ENCODE results near the gene VEPH1. TPM values are rescaled to one million over a fixed set of nuclear protein-coding genes. Genes with fewer than 3 reads are reported as not detected.

The VEPH1 gene
- total RNA-seq, 1 donor: 23.2 TPM

DNA sequence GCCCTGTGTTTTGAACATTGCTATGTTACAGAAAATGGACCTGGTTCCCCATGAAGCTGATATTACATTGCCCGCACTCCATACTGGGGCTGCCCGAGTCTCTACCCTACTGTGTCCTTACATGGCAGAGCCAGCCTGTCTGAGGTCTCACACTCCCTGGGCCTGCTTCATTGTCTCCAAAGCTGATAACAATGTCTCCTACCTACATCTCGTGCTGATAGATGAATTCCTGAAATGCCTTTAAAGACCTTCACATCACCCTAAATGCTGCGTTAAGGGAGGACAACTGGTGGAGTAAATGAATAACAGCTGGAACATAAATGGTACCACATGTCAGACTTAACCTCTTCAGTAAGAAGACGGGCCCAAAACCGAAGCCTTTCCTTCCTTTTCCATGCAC, 129.4 kb downstream of the VEPH1 start:
- Histone ChIP-seq H3K27me3 (ENCODE audit: insufficient read depth, low read length) (no peaks in the 10 kb centered on the region), H3K4me1 (ENCODE audit: insufficient read depth, low read length) (peaks cover 44% of the 10 kb centered on the region), H3K27ac (ENCODE audit: low read depth, low read length) (no peak overlapping the region), H3K36me3 (ENCODE audit: insufficient read depth, low read length) (peaks cover 3% of the 10 kb centered on the region), H3K4me2 (ENCODE audit: insufficient read depth, low read length) (no peak overlapping the region), H3K79me2 (ENCODE audit: insufficient read depth, low read length) (no peaks in the 10 kb centered on the region), H4K20me1 (ENCODE audit: insufficient read depth, low read length) (no peaks in the 10 kb centered on the region), H2AFZ (ENCODE audit: low read length) (no peak overlapping the region), H3K9me3 (ENCODE audit: low read depth, low read length) (no peaks in the 10 kb centered on the region), H3K4me3 (ENCODE audit: insufficient read depth, low read length) (no peak overlapping the region)
- no peak for DNase-seq (ENCODE audit: insufficient read length, low spot score, missing footprints)
- TF ChIP-seq, protein P1, sequence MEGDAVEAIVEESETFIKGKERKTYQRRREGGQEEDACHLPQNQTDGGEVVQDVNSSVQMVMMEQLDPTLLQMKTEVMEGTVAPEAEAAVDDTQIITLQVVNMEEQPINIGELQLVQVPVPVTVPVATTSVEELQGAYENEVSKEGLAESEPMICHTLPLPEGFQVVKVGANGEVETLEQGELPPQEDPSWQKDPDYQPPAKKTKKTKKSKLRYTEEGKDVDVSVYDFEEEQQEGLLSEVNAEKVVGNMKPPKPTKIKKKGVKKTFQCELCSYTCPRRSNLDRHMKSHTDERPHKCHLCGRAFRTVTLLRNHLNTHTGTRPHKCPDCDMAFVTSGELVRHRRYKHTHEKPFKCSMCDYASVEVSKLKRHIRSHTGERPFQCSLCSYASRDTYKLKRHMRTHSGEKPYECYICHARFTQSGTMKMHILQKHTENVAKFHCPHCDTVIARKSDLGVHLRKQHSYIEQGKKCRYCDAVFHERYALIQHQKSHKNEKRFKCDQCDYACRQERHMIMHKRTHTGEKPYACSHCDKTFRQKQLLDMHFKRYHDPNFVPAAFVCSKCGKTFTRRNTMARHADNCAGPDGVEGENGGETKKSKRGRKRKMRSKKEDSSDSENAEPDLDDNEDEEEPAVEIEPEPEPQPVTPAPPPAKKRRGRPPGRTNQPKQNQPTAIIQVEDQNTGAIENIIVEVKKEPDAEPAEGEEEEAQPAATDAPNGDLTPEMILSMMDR (IDR thresholded peaks at IDR 0.05; ENCODE audit: extremely low read depth, low read depth, low read length): no peak

- Histone ChIP-seq H2AFZ (ENCODE audit: low read length) (no peak overlapping the region), H3K79me2 (ENCODE audit: insufficient read depth, low read length) (peaks cover 2% of the 10 kb centered on the region), H3K4me3 (ENCODE audit: insufficient read depth, low read length) (no peak overlapping the region), H3K27ac (ENCODE audit: low read depth, low read length) (no peak overlapping the region), H3K27me3 (ENCODE audit: insufficient read depth, low read length) (no peaks in the 10 kb centered on the region), H3K36me3 (ENCODE audit: insufficient read depth, low read length) (peaks cover 3% of the 10 kb centered on the region), H3K4me2 (ENCODE audit: insufficient read depth, low read length) (peak overlapping the region; percentile 4), H4K20me1 (ENCODE audit: insufficient read depth, low read length) (no peaks in the 10 kb centered on the region), H3K4me1 (ENCODE audit: insufficient read depth, low read length) (peaks cover 33% of the 10 kb centered on the region), H3K9me3 (ENCODE audit: low read depth, low read length) (no peaks in the 10 kb centered on the region)
- TF ChIP-seq, protein P1 (IDR thresholded peaks at IDR 0.05; ENCODE audit: extremely low read depth, low read depth, low read length): no peak
- DNase-seq (ENCODE audit: insufficient read length, low spot score, missing footprints): no peak
Measured at GRCh38 chr3:157370867-157371266, 132.3 kb downstream of the VEPH1 start.

- H3K4me2 ChIP-seq (ENCODE audit: insufficient read depth, low read length): peak overlapping the region; percentile 4
- peaks cover 3% of the 10 kb centered on the region for H3K36me3 ChIP-seq (ENCODE audit: insufficient read depth, low read length)
- H3K9me3 ChIP-seq (ENCODE audit: low read depth, low read length): no peaks in the 10 kb centered on the region
- H3K27me3 ChIP-seq (ENCODE audit: insufficient read depth, low read length): no peaks in the 10 kb centered on the region
- no peaks in the 10 kb centered on the region for H4K20me1 ChIP-seq (ENCODE audit: insufficient read depth, low read length)
- TF ChIP-seq, protein P1 (IDR thresholded peaks at IDR 0.05; ENCODE audit: extremely low read depth, low read depth, low read length): no peak
- H2AFZ ChIP-seq (ENCODE audit: low read length): no peak overlapping the region
- peaks cover 2% of the 10 kb centered on the region for H3K79me2 ChIP-seq (ENCODE audit: insufficient read depth, low read length)
- peak overlapping the region; percentile 27 for H3K27ac ChIP-seq (ENCODE audit: low read depth, low read length)
- H3K4me1 ChIP-seq (ENCODE audit: insufficient read depth, low read length): peaks cover 34% of the 10 kb centered on the region
- no peak for DNase-seq (ENCODE audit: insufficient read length, low spot score, missing footprints)
- H3K4me3 ChIP-seq (ENCODE audit: insufficient read depth, low read length): no peak overlapping the region
Measured at GRCh38 chr3:157369727-157370421, 133.3 kb downstream of the VEPH1 start.

DNA sequence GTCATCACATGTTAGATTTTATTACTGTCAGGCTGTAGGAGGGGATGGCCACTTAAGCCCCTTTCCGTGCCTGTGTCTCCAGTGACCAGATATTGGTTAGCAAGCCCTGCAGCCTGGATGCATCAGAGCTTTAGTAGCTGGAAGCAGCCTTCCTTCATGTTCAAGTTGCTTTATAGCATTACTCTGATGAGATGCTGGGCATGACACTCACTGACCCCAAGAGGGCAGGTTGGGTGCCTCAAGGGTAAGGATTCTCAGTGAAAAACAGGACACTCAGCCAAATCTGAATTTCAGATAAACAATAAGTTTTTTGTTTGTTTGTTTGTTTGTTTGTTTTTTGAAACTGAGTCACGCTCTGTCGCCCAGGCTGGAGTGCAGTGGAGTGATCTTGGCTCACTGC, 135.0 kb downstream of the VEPH1 start:
- no peak for DNase-seq (ENCODE audit: insufficient read length, low spot score, missing footprints)
- Histone ChIP-seq H4K20me1 (ENCODE audit: insufficient read depth, low read length) (no peaks in the 10 kb centered on the region), H3K27me3 (ENCODE audit: insufficient read depth, low read length) (no peaks in the 10 kb centered on the region), H3K79me2 (ENCODE audit: insufficient read depth, low read length) (peaks cover 2% of the 10 kb centered on the region), H3K4me3 (ENCODE audit: insufficient read depth, low read length) (no peak overlapping the region), H3K36me3 (ENCODE audit: insufficient read depth, low read length) (peaks cover 4% of the 10 kb centered on the region), H3K4me2 (ENCODE audit: insufficient read depth, low read length) (no peak overlapping the region), H2AFZ (ENCODE audit: low read length) (peak overlapping the region; percentile 49), H3K27ac (ENCODE audit: low read depth, low read length) (no peak overlapping the region), H3K9me3 (ENCODE audit: low read depth, low read length) (no peaks in the 10 kb centered on the region), H3K4me1 (ENCODE audit: insufficient read depth, low read length) (peaks cover 34% of the 10 kb centered on the region)
- TF ChIP-seq, protein P1 (IDR thresholded peaks at IDR 0.05; ENCODE audit: extremely low read depth, low read depth, low read length): no peak
